ENCODE data around the gene ARL14EPL.

Gene ARL14EPL

GRCh38 chr5:116071211-116071610 is 38.9 kb downstream of the ARL14EPL start:
- TF ChIP-seq CTCF (conservative IDR thresholded peaks at IDR 0.05; ENCODE audit: low read length) = no peak
- no peak for TF ChIP-seq EZH2phosphoT487 (IDR thresholded peaks at IDR 0.05; ENCODE audit: borderline replicate concordance)
- no peak overlapping the region for H3K4me2 ChIP-seq (ENCODE audit: low read depth, low read length, poor library complexity, severe bottlenecking)
- no peak overlapping the region for H3K4me3 ChIP-seq (ENCODE audit: low read length, poor library complexity, severe bottlenecking)
- H3F3A ChIP-seq (ENCODE audit: low read depth) = no peaks in the 10 kb centered on the region
- no peaks in the 10 kb centered on the region for H3K9me2 ChIP-seq (replicated peaks; ENCODE audit: low read depth, low read length)
- H3K9me3 ChIP-seq (ENCODE audit: insufficient read depth, low read depth, low read length) = no peaks in the 10 kb centered on the region
- H2AFZ ChIP-seq (ENCODE audit: low read length) = no peak overlapping the region
- no peak overlapping the region for H3K9ac ChIP-seq (ENCODE audit: low read depth, low read length, poor library complexity, severe bottlenecking)
- no peaks in the 10 kb centered on the region for H4K20me1 ChIP-seq (ENCODE audit: insufficient read depth, low read length, poor library complexity, severe bottlenecking)
- H3K27me3 ChIP-seq (ENCODE audit: insufficient read depth, low read length, poor library complexity, severe bottlenecking) = no peaks in the 10 kb centered on the region
- no peaks in the 10 kb centered on the region for H3K79me2 ChIP-seq (ENCODE audit: insufficient read depth, low read length)
- no peaks in the 10 kb centered on the region for H3K36me3 ChIP-seq (ENCODE audit: insufficient read depth, low read length)
- peaks cover 11% of the 10 kb centered on the region for H3K4me1 ChIP-seq (ENCODE audit: insufficient read depth, low read length, poor library complexity, severe bottlenecking)

GRCh38 chr5:116075191-116075831 is 43.0 kb downstream of the ARL14EPL start:
- H3K9ac ChIP-seq (ENCODE audit: low read depth, low read length, poor library complexity, severe bottlenecking) = no peak overlapping the region
- no peaks in the 10 kb centered on the region for H4K20me1 ChIP-seq (ENCODE audit: insufficient read depth, low read length, poor library complexity, severe bottlenecking)
- H3K4me2 ChIP-seq (ENCODE audit: low read depth, low read length, poor library complexity, severe bottlenecking) = peak overlapping the region; percentile 48
- H3K79me2 ChIP-seq (ENCODE audit: insufficient read depth, low read length) = no peaks in the 10 kb centered on the region
- no peaks in the 10 kb centered on the region for H3K9me3 ChIP-seq (ENCODE audit: insufficient read depth, low read depth, low read length)
- H3K4me3 ChIP-seq (ENCODE audit: low read length, poor library complexity, severe bottlenecking) = peak overlapping the region; percentile 38
- H2AFZ ChIP-seq (ENCODE audit: low read length) = peak overlapping the region; percentile 43; the same call in 1 of the 2 replicates
- TF ChIP-seq CTCF (conservative IDR thresholded peaks at IDR 0.05; ENCODE audit: low read length) = no peak
- TF ChIP-seq EZH2phosphoT487 (IDR thresholded peaks at IDR 0.05; ENCODE audit: borderline replicate concordance) = no peak
- no peaks in the 10 kb centered on the region for H3K27me3 ChIP-seq (ENCODE audit: insufficient read depth, low read length, poor library complexity, severe bottlenecking)
- H3K4me1 ChIP-seq (ENCODE audit: insufficient read depth, low read length, poor library complexity, severe bottlenecking) = peaks cover 14% of the 10 kb centered on the region
- H3K9me2 ChIP-seq (replicated peaks; ENCODE audit: low read depth, low read length) = no peaks in the 10 kb centered on the region
- no peaks in the 10 kb centered on the region for H3K36me3 ChIP-seq (ENCODE audit: insufficient read depth, low read length)
- H3F3A ChIP-seq (ENCODE audit: low read depth) = no peaks in the 10 kb centered on the region

- no peaks in the 10 kb centered on the region for H3K27me3 ChIP-seq (ENCODE audit: insufficient read depth, low read length, poor library complexity, severe bottlenecking)
- TF ChIP-seq CTCF (conservative IDR thresholded peaks at IDR 0.05; ENCODE audit: low read length) = no peak
- no peak for TF ChIP-seq EZH2phosphoT487 (IDR thresholded peaks at IDR 0.05; ENCODE audit: borderline replicate concordance)
Observed at GRCh38 chr5:116076496-116076895, 44.2 kb downstream of the ARL14EPL start.

More at GRCh38 chr5:116076496-116076895, 44.2 kb downstream of the ARL14EPL start:
- H2AFZ ChIP-seq (ENCODE audit: low read length) = no peak overlapping the region
- no peaks in the 10 kb centered on the region for H4K20me1 ChIP-seq (ENCODE audit: insufficient read depth, low read length, poor library complexity, severe bottlenecking)
- no peak overlapping the region for H3K4me2 ChIP-seq (ENCODE audit: low read depth, low read length, poor library complexity, severe bottlenecking)
- H3F3A ChIP-seq (ENCODE audit: low read depth) = no peaks in the 10 kb centered on the region
- no peaks in the 10 kb centered on the region for H3K9me3 ChIP-seq (ENCODE audit: insufficient read depth, low read depth, low read length)
- H3K9me2 ChIP-seq (replicated peaks; ENCODE audit: low read depth, low read length) = no peaks in the 10 kb centered on the region
- H3K79me2 ChIP-seq (ENCODE audit: insufficient read depth, low read length) = no peaks in the 10 kb centered on the region
- H3K4me1 ChIP-seq (ENCODE audit: insufficient read depth, low read length, poor library complexity, severe bottlenecking) = peaks cover 14% of the 10 kb centered on the region
- no peak overlapping the region for H3K9ac ChIP-seq (ENCODE audit: low read depth, low read length, poor library complexity, severe bottlenecking)
- no peaks in the 10 kb centered on the region for H3K36me3 ChIP-seq (ENCODE audit: insufficient read depth, low read length)
- no peak overlapping the region for H3K4me3 ChIP-seq (ENCODE audit: low read length, poor library complexity, severe bottlenecking)

All from Loucy (cell line).